ENCODE measurements around the gene ALOX12B. TPM values are rescaled to one million over a fixed set of nuclear protein-coding genes. Genes with fewer than 3 reads are reported as not detected.

The ALOX12B gene
- total and polyA plus RNA-seq, 2 of the 13 experiments (the other 11 are each of a cell fraction or from before 2014, with no cell fraction given): 0.13 TPM; not detected in 1

- 0 out of 2 replicates have a peak, but pooled peaks have one; percentile 8 for TF ChIP-seq ZFP90 (CRISPR knock-in tag; IDR thresholded peaks at IDR 0.05; ENCODE audit: borderline replicate concordance)
- TF ChIP-seq, protein P1, sequence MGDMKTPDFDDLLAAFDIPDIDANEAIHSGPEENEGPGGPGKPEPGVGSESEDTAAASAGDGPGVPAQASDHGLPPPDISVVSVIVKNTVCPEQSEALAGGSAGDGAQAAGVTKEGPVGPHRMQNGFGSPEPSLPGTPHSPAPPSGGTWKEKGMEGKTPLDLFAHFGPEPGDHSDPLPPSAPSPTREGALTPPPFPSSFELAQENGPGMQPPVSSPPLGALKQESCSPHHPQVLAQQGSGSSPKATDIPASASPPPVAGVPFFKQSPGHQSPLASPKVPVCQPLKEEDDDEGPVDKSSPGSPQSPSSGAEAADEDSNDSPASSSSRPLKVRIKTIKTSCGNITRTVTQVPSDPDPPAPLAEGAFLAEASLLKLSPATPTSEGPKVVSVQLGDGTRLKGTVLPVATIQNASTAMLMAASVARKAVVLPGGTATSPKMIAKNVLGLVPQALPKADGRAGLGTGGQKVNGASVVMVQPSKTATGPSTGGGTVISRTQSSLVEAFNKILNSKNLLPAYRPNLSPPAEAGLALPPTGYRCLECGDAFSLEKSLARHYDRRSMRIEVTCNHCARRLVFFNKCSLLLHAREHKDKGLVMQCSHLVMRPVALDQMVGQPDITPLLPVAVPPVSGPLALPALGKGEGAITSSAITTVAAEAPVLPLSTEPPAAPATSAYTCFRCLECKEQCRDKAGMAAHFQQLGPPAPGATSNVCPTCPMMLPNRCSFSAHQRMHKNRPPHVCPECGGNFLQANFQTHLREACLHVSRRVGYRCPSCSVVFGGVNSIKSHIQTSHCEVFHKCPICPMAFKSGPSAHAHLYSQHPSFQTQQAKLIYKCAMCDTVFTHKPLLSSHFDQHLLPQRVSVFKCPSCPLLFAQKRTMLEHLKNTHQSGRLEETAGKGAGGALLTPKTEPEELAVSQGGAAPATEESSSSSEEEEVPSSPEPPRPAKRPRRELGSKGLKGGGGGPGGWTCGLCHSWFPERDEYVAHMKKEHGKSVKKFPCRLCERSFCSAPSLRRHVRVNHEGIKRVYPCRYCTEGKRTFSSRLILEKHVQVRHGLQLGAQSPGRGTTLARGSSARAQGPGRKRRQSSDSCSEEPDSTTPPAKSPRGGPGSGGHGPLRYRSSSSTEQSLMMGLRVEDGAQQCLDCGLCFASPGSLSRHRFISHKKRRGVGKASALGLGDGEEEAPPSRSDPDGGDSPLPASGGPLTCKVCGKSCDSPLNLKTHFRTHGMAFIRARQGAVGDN (CRISPR knock-in tag; IDR thresholded peaks at IDR 0.05): peak; percentile 22; the same call in 1 of the 2 replicates
- TF ChIP-seq BHLHE40 (IDR thresholded peaks at IDR 0.05; ENCODE audit: low read length): peak; percentile 53
- TF ChIP-seq TCF7 (IDR thresholded peaks at IDR 0.05; ENCODE audit: low read depth): no peak
- peak; percentile 31; the same call in 1 of the 2 replicates for TF ChIP-seq SAP130 (CRISPR knock-in tag; IDR thresholded peaks at IDR 0.05; ENCODE audit: low read depth)
- peak; percentile 25; the same call in 1 of the 2 replicates for TF ChIP-seq RARA (CRISPR knock-in tag; IDR thresholded peaks at IDR 0.05)
- no peak for TF ChIP-seq ATF5 (CRISPR knock-in tag; IDR thresholded peaks at IDR 0.05; ENCODE audit: low read depth)
- TF ChIP-seq SPEN (CRISPR knock-in tag; IDR thresholded peaks at IDR 0.05; ENCODE audit: low read depth): no peak
- TF ChIP-seq CHD2 (IDR thresholded peaks at IDR 0.05; ENCODE audit: low read depth, low read length): no peak
- TF ChIP-seq RNF2 (conservative IDR thresholded peaks at IDR 0.05; ENCODE audit: low read depth): no peak
- no peak for TF ChIP-seq ZXDC (CRISPR knock-in tag; IDR thresholded peaks at IDR 0.05)
- no peak for TF ChIP-seq PCBP2 (optimal IDR thresholded peaks at IDR 0.05; ENCODE audit: low read depth, low read length, poor library complexity, severe bottlenecking)
- TF ChIP-seq, protein P2, sequence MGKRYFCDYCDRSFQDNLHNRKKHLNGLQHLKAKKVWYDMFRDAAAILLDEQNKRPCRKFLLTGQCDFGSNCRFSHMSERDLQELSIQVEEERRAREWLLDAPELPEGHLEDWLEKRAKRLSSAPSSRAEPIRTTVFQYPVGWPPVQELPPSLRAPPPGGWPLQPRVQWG (CRISPR knock-in tag; IDR thresholded peaks at IDR 0.05; ENCODE audit: borderline replicate concordance, low read depth): no peak
- no peak for TF ChIP-seq RFXANK (CRISPR knock-in tag; IDR thresholded peaks at IDR 0.05)
- TF ChIP-seq RARG (CRISPR knock-in tag; IDR thresholded peaks at IDR 0.05; ENCODE audit: low read depth): no peak
- TF ChIP-seq ATF7 (IDR thresholded peaks at IDR 0.05): no peak
- no peak for TF ChIP-seq ATF7 (CRISPR knock-in tag; IDR thresholded peaks at IDR 0.05)
- TF ChIP-seq PATZ1 (CRISPR knock-in tag; IDR thresholded peaks at IDR 0.05): peak; percentile 17; the same call in 1 of the 2 replicates
- TF ChIP-seq ARNTL (CRISPR knock-in tag; IDR thresholded peaks at IDR 0.05): 0 out of 2 replicates have a peak, but pooled peaks have one; percentile 62
- TF ChIP-seq MIXL1 (CRISPR knock-in tag; IDR thresholded peaks at IDR 0.05): no peak
- 0 out of 2 replicates have a peak, but pooled peaks have one; percentile 26 for TF ChIP-seq RELA (CRISPR knock-in tag; IDR thresholded peaks at IDR 0.05)
- no peak for TF ChIP-seq ZNF563 (CRISPR knock-in tag; IDR thresholded peaks at IDR 0.05)
These were observed 30.0 kb upstream of the ALOX12B start (continued) for GRCh38 chr17:8117367-8117979.

Measured in HepG2 (cell line).